GM19238 (cell line): Measurements from ENCODE around the gene OSCP1.

Experiments
- DNase-seq: peaks from one replicate; pipeline ENCODE4 v3.0.0; 2011; ENCODE audit warnings: low spot score; ENCODE audit not compliant: insufficient read length

Gene OSCP1

GRCh38 chr1:36406440-36406839 is 43.8 kb downstream of the OSCP1 start:
- DNase-seq: no peak

DNA sequence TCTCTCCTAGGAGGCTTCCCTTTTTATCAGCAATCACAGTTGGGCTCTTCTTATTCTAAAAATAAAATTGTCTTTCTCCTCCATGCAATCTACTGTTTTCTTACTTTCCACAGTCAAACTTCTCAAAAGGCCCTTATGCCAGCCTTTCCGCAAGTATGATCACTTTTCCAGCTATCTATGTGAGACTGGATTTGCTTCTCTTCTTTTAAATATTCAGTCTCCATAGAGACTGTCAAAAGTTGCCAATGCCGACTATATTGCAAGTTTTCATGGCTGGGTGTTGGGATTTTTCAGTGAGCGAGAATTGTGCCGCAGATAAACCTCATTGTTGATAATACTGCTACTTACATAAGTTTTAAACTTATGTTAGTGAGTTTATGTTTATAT is 47.8 kb downstream of the OSCP1 start:
- no peak for DNase-seq

- no peak for DNase-seq
Measured at GRCh38 chr1:36401602-36402503, 48.4 kb downstream of the OSCP1 start.

DNA sequence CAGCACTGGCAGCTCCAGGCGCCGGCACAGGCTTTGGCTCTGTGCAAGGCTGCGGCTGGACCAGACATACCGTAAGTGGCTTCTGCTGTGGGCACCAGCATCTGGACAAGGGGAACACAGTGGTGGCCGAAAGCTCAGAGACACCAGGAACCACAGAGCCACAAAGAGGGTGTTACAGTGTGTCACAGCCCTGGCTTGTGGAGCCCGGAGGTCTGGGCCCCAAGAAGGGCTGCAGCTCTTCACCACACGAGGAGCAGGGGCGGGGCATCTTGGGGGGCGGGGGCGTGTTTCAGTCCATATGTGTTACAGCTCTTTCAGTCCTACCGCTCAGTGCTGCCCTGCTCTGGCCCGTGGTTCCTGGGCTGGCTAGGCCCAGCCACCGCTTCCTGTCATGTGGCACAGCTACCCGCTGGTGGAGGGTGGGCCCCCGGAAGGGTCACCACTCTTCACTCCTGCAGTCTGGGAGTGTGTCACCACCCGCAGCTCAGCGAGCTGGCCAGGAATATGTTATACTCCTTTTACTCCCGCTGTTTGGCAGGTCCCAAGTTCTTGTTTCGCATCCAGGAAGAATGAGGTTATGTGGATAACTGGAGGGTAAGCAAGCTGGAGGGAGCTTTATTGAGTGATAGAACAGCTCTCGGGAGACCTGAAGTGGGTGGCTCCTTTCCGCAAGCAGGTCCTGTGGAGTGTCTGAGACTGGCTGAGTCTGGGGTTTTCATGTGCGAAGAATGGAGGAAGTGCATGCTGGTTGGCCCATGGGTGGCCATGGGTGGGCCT is 49.2 kb downstream of the OSCP1 start:
- DNase-seq: no peak

- no peak for DNase-seq
Measured at GRCh38 chr1:36400514-36400824, 49.8 kb downstream of the OSCP1 start.

DNA sequence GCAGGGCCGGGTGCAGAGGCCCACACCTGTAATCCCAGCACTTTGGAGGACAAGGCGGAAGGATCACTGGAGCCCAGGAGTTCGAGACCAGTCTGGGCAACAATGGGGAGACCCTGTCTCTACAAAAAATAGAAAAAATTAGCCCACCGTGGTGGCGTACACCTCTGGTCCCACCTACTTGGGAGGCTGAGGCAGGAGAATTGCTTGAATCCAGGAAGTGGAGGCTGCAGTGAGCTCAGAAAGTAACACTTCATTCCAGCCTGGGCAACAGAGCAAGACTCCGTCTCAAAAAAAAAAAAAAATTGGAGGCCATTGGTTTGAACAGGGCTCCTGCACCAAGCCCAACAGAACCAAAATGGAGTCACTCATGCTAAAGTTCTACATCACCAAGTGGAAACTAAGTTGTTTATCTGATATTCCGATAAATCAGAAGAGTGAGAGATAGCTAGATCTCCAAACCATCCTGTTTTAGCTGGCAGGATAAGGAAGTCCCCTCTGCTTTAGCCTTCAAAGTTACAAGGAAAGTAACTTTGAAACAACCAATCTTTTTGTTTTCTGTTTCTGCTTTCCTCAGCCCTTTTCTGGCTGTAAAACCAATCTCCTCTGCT is 51.8 kb downstream of the OSCP1 start:
- DNase-seq: no peak

DNA sequence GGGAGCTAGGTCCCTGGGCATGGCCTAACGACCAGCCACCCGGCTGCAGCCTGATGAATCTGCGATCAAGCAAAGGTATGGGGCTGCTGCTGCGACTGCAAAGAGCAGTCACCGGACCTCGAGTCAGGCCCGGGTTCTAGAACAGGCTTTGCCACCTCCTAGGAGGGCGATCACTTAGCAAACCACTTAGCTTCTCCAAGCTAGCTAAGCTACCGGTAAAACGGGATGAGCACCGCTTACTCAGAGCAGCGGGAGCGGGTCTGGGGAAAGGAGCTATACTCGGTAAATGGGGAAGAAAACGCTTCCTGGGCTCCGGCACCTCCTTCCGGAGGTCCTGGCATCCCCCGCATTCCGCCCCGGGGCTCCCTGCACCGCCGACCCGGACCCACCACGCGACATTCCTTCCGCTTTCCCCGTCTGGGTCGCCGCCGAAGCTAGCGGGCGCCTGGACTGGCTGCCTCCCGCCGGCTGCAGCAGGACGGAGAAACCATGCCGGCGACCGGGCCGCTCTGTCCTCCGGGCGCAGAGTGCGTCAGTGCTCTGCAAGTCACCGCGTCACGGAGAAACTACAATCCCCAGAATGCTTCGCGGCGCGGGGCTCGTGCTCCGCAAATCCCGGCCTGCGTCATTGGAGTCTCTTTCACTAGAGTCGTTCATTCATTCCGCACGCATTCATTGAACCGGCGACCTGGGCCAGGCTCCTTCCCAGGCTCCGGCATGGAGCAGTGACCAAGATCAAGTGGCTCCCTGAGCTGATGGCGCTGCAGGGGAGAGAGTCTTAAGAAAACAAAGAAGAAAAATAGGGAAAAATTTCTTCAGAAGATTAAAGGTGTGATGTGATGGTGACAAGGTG is 52.6 kb downstream of the OSCP1 start, which contains the start of gene LSM10:
Gene LSM10 (minus strand): TSS at position 531 of the 853 bp plus-strand sequence. CDS start 3,779 bp downstream, outside the sequence.
- peak; percentile 89 for DNase-seq

DNA sequence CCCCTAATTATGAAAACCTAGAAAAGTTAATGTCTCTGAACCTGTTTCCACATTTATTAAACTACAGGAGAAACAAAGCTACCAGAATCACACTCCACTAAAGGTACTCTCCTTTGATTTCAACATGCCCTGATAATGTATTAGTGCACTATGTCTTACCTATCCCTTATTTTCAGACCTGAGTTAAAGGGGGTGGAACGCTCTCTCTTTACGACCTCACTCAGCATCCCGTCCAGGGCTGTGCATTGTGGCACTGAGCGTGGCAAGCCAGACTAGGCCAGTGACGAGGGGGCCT is 53.2 kb downstream of the OSCP1 start:
- no peak for DNase-seq

GRCh38 chr1:36396359-36396758 is 53.9 kb downstream of the OSCP1 start:
- DNase-seq: no peak

DNA sequence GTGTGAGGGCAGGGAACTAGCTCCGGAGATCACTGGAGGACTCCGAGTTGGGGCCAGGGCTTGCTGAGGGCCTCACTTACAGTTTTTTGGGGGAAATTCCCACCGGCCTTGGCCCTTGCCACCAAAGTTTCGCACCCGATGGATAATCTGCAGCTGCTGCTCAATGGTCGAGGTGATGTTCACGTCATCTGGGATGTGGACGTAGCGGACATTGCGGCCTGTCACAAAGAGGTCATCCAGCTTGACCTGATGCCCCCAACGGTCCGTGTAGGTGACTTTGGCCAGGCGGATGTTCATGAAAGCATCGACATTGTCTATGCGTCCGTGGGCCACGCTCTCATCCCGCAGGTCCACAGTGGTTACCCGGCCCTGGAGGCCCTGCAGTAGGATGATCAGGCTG is 56.6 kb downstream of the OSCP1 start:
- DNase-seq: no peak

- no peak for DNase-seq
Measured at GRCh38 chr1:36392836-36393235, 57.4 kb downstream of the OSCP1 start.

- DNase-seq: no peak
Measured at GRCh38 chr1:36391271-36391670, 59.0 kb downstream of the OSCP1 start.

GRCh38 chr1:36390411-36390810 is 59.8 kb downstream of the OSCP1 start:
- DNase-seq: no peak

- DNase-seq: no peak
Measured at GRCh38 chr1:36389999-36390398, 60.3 kb downstream of the OSCP1 start.

GRCh38 chr1:36389261-36389660 is 61.0 kb downstream of the OSCP1 start:
- DNase-seq: no peak

GRCh38 chr1:36387141-36387949 is 62.9 kb downstream of the OSCP1 start:
- DNase-seq: no peak

DNA sequence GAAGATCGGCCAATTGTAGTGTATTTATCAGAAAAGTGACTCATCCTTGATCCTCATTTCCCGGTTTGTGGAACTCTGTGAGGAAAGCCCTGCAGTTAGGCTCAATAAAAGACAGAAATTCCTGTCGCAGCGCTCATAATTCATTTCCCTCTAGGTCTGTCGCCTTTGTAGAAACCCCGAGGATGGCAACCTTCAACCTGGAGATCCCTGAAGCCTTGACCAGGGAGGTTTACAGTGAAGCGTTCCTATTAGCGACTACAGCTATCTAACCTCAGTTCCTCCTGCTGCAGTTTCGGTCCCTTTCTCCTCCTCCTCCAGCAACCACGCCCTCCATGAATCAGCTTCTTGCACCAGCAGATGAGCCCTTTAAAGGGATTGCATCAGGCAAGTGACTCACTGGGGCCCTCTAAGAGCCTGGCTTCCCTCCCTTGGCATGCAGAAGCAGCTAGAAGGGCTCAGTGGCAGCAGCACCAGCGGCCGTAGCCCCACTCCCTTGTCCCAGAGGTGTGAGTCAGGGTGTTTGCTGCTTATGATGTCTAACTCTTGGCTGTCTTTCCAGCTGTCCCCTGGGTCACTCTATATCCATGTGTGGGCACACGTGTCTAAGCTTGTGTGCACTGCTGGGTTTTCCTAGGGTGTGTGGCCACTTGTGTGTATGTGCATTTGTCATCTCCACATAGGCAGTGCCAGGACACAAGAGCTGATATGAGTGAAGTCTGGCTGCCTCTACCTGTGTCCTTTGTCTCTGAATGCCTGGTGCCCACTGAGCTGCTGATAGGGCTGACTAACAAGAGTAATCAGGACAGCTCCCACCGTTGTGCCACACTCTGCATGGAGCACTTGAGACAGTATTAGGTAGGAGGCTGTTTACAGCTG is 63.7 kb downstream of the OSCP1 start:
- peak; percentile 80 for DNase-seq

- DNase-seq: peak; percentile 90
Measured at GRCh38 chr1:36385410-36386264, 64.6 kb downstream of the OSCP1 start, which contains the start of gene STK40. Gene STK40, minus strand, starts transcription at chr1:36385924. Its CDS starts 24,592 bp downstream, at chr1:36361332.
